Caco-2 (cell line): ENCODE data around the gene TRIM31. TPM values are rescaled to one million over a fixed set of nuclear protein-coding genes. Genes with fewer than 3 reads are reported as not detected.

Source experiments
- BruUV-seq: library from RNA; stranded (reverse); fragments of 400-500 nt; replicated peaks from 2 replicates; lab custom pipeline; 2021; lab: Mats Ljungman, UMichigan
- CTCF ChIA-PET: fragments of 300-600 bp; sonication (Branson Sonifier 250); formaldehyde crosslinking; loops from one replicate; lab custom pipeline; 2022; ENCODE audit warnings: antibody characterized with exemption; lab: Charles Lee
- POLR2A ChIA-PET: fragments of 300-600 bp; sonication (Branson Sonifier 250); formaldehyde crosslinking; loops from one replicate; lab custom pipeline; 2022; ENCODE audit warnings: antibody characterized with exemption; lab: Charles Lee
- DNase-seq, 2 experiments: peaks; one replicate each; pipeline versions ENCODE4 v3.0.0 to v3.0.0-alpha.2; 2020 to 2022
- H3K27me3 ChIP-seq: replicated peaks from 2 replicates; pipeline ENCODE4 v1.6.0; 2011; ENCODE audit warnings: low read length; ENCODE audit not compliant: control insufficient read depth, insufficient read depth
- H3K36me3 ChIP-seq: 2 replicates; pipeline ENCODE4 v1.5.1; 2011; ENCODE audit warnings: low read length; ENCODE audit not compliant: control insufficient read depth, insufficient read depth
- H3K4me1 ChIP-seq: fragments of 250-450 bp; sonication (Bioruptor Pico); 2 replicates; pipeline ENCODE4 v1.5.1; 2020; ENCODE audit warnings: mild to moderate bottlenecking
- H3K4me3 ChIP-seq: 2 replicates; pipeline ENCODE4 v1.5.1; 2011; ENCODE audit warnings: low read depth, mild to moderate bottlenecking, control low read depth, low read length
- H3K9me3 ChIP-seq: fragments of 250-450 bp; sonication (Bioruptor Pico); 2 replicates; pipeline ENCODE4 v1.5.1; 2020; ENCODE audit warnings: mild to moderate bottlenecking, moderate library complexity
- H3K27ac Mint-ChIP-seq: one replicate; pipeline ENCODE4 v1.8.0; 2022; ENCODE audit warnings: mixed read lengths; ENCODE audit not compliant: unreplicated experiment
- H3K27me3 Mint-ChIP-seq: one replicate; pipeline ENCODE4 v1.8.0; 2022; ENCODE audit warnings: mixed read lengths; ENCODE audit not compliant: insufficient read depth, unreplicated experiment
- H3K36me3 Mint-ChIP-seq: one replicate; pipeline ENCODE4 v1.8.0; 2022; ENCODE audit warnings: mild to moderate bottlenecking, mixed read lengths; ENCODE audit not compliant: insufficient read depth, unreplicated experiment
- H3K4me1 Mint-ChIP-seq: one replicate; pipeline ENCODE4 v1.8.0; 2022; ENCODE audit warnings: low read depth, mixed read lengths; ENCODE audit not compliant: unreplicated experiment
- H3K4me3 Mint-ChIP-seq: one replicate; pipeline ENCODE4 v1.8.0; 2022; ENCODE audit warnings: mild to moderate bottlenecking, moderate library complexity, mixed read lengths; ENCODE audit not compliant: unreplicated experiment
- H3K9me3 Mint-ChIP-seq: one replicate; pipeline ENCODE4 v1.8.0; 2022; ENCODE audit warnings: mixed read lengths; ENCODE audit not compliant: unreplicated experiment
- intact Hi-C: fragments of 100-400 bp; cut with micrococcal nuclease; formaldehyde crosslinking; loops from one replicate; pipeline ENCODE4 v1.10.0; 2022; ENCODE audit not compliant: unreplicated experiment
- total RNA-seq: library from RNA; stranded (reverse); gene quantifications from 2 replicates; pipeline ENCODE4 v1.2.3, GENCODE V29; 2022
- TF ChIP-seq, protein P1 (sequence below), 2 experiments: fragments of 200-600 bp in 1 of 2; IDR thresholded peaks; 1 replicate in 1 of 2; 2 replicates in 1 of 2; pipeline versions ENCODE4 v1.5.1 to v1.8.0; 2011 to 2022; ENCODE audit warnings: antibody characterized with exemption in 1 of 2, control low read depth in 1 of 2, inconsistent platforms in 1 of 2, low read depth in 1 of 2, low read length in 1 of 2, mild to moderate bottlenecking in 1 of 2, moderate library complexity in 1 of 2; ENCODE audit not compliant: insufficient read depth in 1 of 2, severe bottlenecking in 1 of 2, unreplicated experiment in 1 of 2

TRIM31 gene
- total RNA-seq, 1 experiment from 2014 or later = 0.70 TPM

DNA sequence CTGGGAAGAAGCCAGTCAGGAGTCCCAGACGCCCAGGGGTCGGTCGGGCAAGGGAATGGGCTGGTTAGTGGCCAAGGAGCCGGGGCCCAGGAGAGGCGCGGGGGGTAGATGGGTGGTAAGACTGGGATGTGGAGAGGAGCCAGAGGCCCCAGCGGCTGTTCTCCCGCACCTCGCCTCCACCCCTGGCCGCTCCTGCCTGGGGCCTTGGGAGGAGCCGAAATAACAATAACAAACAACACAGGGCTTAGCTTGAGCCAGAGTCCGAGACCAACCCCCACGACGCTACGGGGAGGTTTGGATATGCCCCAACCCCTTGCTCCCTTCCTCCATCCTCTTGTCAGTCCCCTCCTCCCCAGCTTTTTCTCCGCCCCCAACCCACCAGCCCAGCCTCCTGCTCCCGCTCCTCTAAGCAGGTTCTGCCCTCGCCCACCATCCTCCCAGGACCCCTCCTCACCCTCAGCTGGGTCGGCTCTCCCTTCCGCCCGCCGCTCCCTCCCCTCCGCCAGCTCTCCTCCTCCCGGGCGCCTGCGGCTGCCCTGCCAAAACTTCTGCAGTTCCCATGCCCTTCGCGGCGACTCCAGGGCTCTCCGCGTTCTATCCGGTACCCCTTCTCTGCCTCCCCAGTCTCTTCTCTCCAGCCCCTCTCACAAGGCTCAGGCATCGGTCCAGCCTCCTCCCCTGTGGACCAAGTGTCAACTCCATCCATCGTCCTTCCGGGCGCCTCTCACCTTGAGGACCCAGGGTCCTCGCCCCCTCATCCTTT is 38.4 kb downstream of the TRIM31 start:
- Histone ChIP-seq H3K4me1 (peaks cover 8% of the 10 kb centered on the region), H3K27me3 (no peaks in the 10 kb centered on the region), H3K9me3 (no peaks in the 10 kb centered on the region), H3K36me3 (no peaks in the 10 kb centered on the region), H3K4me3 (peak overlapping the region; percentile 51)
- Mint-ChIP-seq H3K27me3 (peaks cover 11% of the 10 kb centered on the region), H3K4me3 (peak overlapping the region; percentile 80), H3K27ac (no peak overlapping the region), H3K4me1 (peaks cover 12% of the 10 kb centered on the region), H3K36me3 (peaks cover 6% of the 10 kb centered on the region), H3K9me3 (no peaks in the 10 kb centered on the region)
- CTCF ChIA-PET = interaction anchor here (1.0 to 1.5 kb wide), 2 partner anchors 14 to 28 kb away, joined by 3 to 4 read pairs; partner anchors contain the start of gene POLR1H
- POLR2A ChIA-PET = interaction anchor here (1.4 kb wide), 1 partner anchor 13 kb away, joined by 3 read pairs; the partner anchor contains the start of gene POLR1H
- BruUV-seq = no TSS peak
- TF ChIP-seq, protein P1, sequence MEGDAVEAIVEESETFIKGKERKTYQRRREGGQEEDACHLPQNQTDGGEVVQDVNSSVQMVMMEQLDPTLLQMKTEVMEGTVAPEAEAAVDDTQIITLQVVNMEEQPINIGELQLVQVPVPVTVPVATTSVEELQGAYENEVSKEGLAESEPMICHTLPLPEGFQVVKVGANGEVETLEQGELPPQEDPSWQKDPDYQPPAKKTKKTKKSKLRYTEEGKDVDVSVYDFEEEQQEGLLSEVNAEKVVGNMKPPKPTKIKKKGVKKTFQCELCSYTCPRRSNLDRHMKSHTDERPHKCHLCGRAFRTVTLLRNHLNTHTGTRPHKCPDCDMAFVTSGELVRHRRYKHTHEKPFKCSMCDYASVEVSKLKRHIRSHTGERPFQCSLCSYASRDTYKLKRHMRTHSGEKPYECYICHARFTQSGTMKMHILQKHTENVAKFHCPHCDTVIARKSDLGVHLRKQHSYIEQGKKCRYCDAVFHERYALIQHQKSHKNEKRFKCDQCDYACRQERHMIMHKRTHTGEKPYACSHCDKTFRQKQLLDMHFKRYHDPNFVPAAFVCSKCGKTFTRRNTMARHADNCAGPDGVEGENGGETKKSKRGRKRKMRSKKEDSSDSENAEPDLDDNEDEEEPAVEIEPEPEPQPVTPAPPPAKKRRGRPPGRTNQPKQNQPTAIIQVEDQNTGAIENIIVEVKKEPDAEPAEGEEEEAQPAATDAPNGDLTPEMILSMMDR (IDR thresholded peaks at IDR 0.05; ENCODE audit: insufficient read depth in 1 of 2, low read depth in 1 of 2, low read length in 1 of 2, severe bottlenecking in 1 of 2, unreplicated experiment in 1 of 2) = no peak
- intact Hi-C loops = loop anchor here (2.0 kb wide), 2 partner anchors 28 to 56 kb away; no protein-coding TSS in a partner anchor
- DNase-seq = no peak

DNA sequence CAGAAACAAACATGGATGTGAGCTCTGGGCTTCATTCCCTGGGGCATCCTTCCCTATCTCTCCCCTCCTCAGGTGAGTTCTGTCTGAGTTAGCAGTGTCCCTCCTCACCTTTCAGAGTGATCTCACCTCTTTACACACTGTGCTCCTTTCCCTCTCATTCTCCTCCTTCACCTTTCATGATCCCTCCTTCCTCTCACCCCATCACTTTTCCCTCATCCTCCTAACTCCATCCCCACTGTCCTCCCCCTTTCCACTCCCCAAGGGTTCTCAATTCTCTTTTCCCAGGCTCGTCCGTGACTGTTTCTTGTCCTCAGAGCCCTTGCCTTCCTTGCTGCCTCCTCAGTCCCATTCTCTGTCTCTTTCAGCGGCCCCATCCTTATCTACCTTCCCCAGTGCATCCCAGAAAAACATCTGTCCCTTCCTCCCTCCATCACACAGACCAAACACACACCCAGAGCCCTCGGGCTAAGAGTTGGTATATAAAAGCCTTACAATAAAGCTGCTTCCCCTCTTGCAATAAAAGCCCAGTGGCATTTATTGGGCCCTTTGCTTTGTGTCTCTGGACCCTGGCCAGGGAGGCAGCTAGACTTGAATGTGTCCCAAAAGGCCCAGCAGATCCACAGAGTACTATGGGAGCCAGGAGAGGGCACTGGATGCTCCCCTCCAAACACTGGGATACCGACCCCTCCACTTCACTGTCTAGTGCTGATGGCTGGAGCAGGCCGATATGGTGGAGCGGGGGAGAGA is 39.2 kb downstream of the TRIM31 start:
- H3K4me1 Mint-ChIP-seq = peaks cover 12% of the 10 kb centered on the region
- H3K9me3 Mint-ChIP-seq = no peaks in the 10 kb centered on the region
- peaks cover 6% of the 10 kb centered on the region for H3K36me3 Mint-ChIP-seq
- ChIA-PET CTCF (no interaction called here), POLR2A (interaction anchor here (1.4 kb wide), 1 partner anchor 12 kb away, joined by 3 read pairs; the partner anchor contains the start of gene POLR1H)
- no TSS peak for BruUV-seq
- H3K4me3 Mint-ChIP-seq = peak overlapping the region; percentile 13
- intact Hi-C loops = loop anchor here (2.0 kb wide), 2 partner anchors 29 to 57 kb away; no protein-coding TSS in a partner anchor
- Histone ChIP-seq H3K9me3 (no peaks in the 10 kb centered on the region), H3K4me1 (peaks cover 8% of the 10 kb centered on the region), H3K27me3 (no peaks in the 10 kb centered on the region), H3K4me3 (no peak overlapping the region), H3K36me3 (no peaks in the 10 kb centered on the region; the same call in 1 of the 2 replicates)
- no peak for DNase-seq
- H3K27ac Mint-ChIP-seq = no peak overlapping the region
- TF ChIP-seq, protein P1 (IDR thresholded peaks at IDR 0.05; ENCODE audit: insufficient read depth in 1 of 2, low read depth in 1 of 2, low read length in 1 of 2, severe bottlenecking in 1 of 2, unreplicated experiment in 1 of 2) = no peak
- H3K27me3 Mint-ChIP-seq = peaks cover 11% of the 10 kb centered on the region

DNA sequence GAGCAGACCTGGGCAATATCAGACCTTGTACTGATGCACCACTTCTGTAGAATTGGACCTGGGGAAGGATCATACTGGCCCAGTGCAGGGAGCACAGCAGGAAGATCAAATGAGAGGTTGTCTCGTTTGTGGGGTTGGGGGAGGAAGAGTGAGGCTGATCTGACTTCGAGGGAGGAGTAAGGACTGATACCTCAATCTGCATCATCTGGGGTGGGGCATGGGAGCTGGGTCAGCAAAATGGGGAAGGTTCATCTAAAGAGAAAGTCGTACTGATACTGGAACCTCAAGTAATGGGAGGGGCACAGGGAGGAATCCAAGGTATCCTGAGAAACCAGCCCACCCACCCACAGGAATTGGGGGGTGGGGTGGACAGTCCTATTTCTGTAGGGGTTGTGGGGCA is 41.0 kb downstream of the TRIM31 start:
- peaks cover 12% of the 10 kb centered on the region for H3K4me1 ChIP-seq
- Mint-ChIP-seq H3K27me3 (peaks cover 7% of the 10 kb centered on the region), H3K9me3 (no peaks in the 10 kb centered on the region), H3K27ac (no peak overlapping the region), H3K4me1 (peaks cover 24% of the 10 kb centered on the region), H3K4me3 (no peak overlapping the region), H3K36me3 (peaks cover 12% of the 10 kb centered on the region)
- no TSS peak for BruUV-seq
- TF ChIP-seq, protein P1 (IDR thresholded peaks at IDR 0.05; ENCODE audit: insufficient read depth in 1 of 2, low read depth in 1 of 2, low read length in 1 of 2, severe bottlenecking in 1 of 2, unreplicated experiment in 1 of 2) = no peak
- ChIA-PET CTCF (no interaction called here), POLR2A (no interaction called here)
- no peaks in the 10 kb centered on the region; the same call in 1 of the 2 replicates for H3K36me3 ChIP-seq
- H3K4me3 ChIP-seq = no peak overlapping the region
- no peaks in the 10 kb centered on the region for H3K9me3 ChIP-seq
- DNase-seq = no peak
- intact Hi-C loops = no loop called here
- H3K27me3 ChIP-seq = no peaks in the 10 kb centered on the region
